Keratinocyte (primary cell): ENCODE measurements around the gene IARS1. TPM values are rescaled to one million over a fixed set of nuclear protein-coding genes. Genes with fewer than 3 reads are reported as not detected.

Experiments
- DNase-seq: peaks from one replicate; pipeline ENCODE4 v3.0.0-alpha.2; 2011; ENCODE audit warnings: low read depth, missing footprints, low spot score
- FAIRE-seq: peaks from 2 replicates; lab custom pipeline; 2011; peaks lifted over from hg19 to GRCh38; lab: Jason Lieb, UNC
- H2AFZ ChIP-seq: 2 replicates; pipeline ENCODE4 v1.6.0; 2012; ENCODE audit warnings: low read length, control low read depth, inconsistent platforms; ENCODE audit not compliant: control insufficient read depth
- H3K27ac ChIP-seq: 2 replicates; pipeline ENCODE4 v1.5.1; 2011; ENCODE audit warnings: low read length; ENCODE audit not compliant: control insufficient read depth, insufficient read depth
- H3K27me3 ChIP-seq: 3 replicates; pipeline ENCODE4 v1.6.0; 2011; ENCODE audit warnings: low read length; ENCODE audit not compliant: control insufficient read depth, insufficient read depth; ENCODE audit errors: extremely low read depth
- H3K36me3 ChIP-seq, 2 experiments: 2 replicates in 1 of 2; 3 replicates in 1 of 2; pipeline ENCODE4 v1.5.1; 2011; ENCODE audit warnings: low read length in 2 of 2, mild to moderate bottlenecking in 1 of 2; ENCODE audit not compliant: control insufficient read depth in 2 of 2, insufficient read depth in 2 of 2; ENCODE audit errors: extremely low read depth in 1 of 2
- H3K4me1 ChIP-seq: 3 replicates; pipeline ENCODE4 v1.5.1; 2011; ENCODE audit warnings: low read length; ENCODE audit not compliant: control insufficient read depth, insufficient read depth; ENCODE audit errors: extremely low read depth
- H3K4me2 ChIP-seq: 3 replicates; pipeline ENCODE4 v1.6.0; 2011; ENCODE audit warnings: low read depth, low read length; ENCODE audit not compliant: control insufficient read depth, insufficient read depth; ENCODE audit errors: extremely low read depth
- H3K4me3 ChIP-seq, 3 experiments: fragments of 200-600 bp in 1 of 3; sonication (generic) in 1 of 3; 2 replicates in 2 of 3; 3 replicates in 1 of 3; pipeline ENCODE4 v1.5.1; 2011 to 2016; ENCODE audit warnings: low read length in 3 of 3, mild to moderate bottlenecking in 3 of 3, control low read depth in 2 of 3, inconsistent platforms in 1 of 3, low read depth in 1 of 3, mixed read lengths in 1 of 3, mixed run types in 1 of 3, moderate library complexity in 1 of 3; ENCODE audit not compliant: control insufficient read depth in 2 of 3, insufficient read depth in 2 of 3; ENCODE audit errors: extremely low read depth in 1 of 3
- H3K79me2 ChIP-seq: 2 replicates; pipeline ENCODE4 v1.6.0; 2012; ENCODE audit warnings: low read length; ENCODE audit not compliant: control insufficient read depth, insufficient read depth
- H3K9ac ChIP-seq: 3 replicates; pipeline ENCODE4 v1.6.0; 2011; ENCODE audit warnings: low read length; ENCODE audit not compliant: control insufficient read depth, insufficient read depth; ENCODE audit errors: extremely low read depth
- H3K9me1 ChIP-seq: 3 replicates; pipeline ENCODE4 v1.6.0; 2011; ENCODE audit warnings: low read length; ENCODE audit not compliant: control insufficient read depth, insufficient read depth; ENCODE audit errors: extremely low read depth
- H3K9me3 ChIP-seq: 2 replicates; pipeline ENCODE4 v1.5.1; 2012; ENCODE audit warnings: low read depth, low read length; ENCODE audit not compliant: control insufficient read depth
- H4K20me1 ChIP-seq: 3 replicates; pipeline ENCODE4 v1.6.0; 2011; ENCODE audit warnings: low read length; ENCODE audit not compliant: control insufficient read depth, insufficient read depth; ENCODE audit errors: extremely low read depth
- EZH2 ChIP-seq: IDR thresholded peaks from one replicate; pipeline ENCODE4 v1.6.1; 2012; ENCODE audit warnings: inconsistent platforms, mild to moderate bottlenecking, low read length, moderate library complexity
- dilution Hi-C: fragments of 300-500 bp; cut with MboI; formaldehyde crosslinking; loops from one replicate; pipeline ENCODE4 v1.7.0; 2020; ENCODE audit warnings: low sequenced_read_pairs; ENCODE audit not compliant: extremely low pct_ligation_motif_present
- polyA plus RNA-seq, 5 experiments: library from polyadenylated mRNA; depleted of rRNA in 3 of 5; stranded (reverse) in 3 of 5; stranded (forward) in 1 of 5; unstranded in 1 of 5; fragments of >200 nt; gene quantifications; 1 replicate in 1 of 5; 2 replicates in 3 of 5; 3 replicates in 1 of 5; pipeline versions ENCODE4 v1.2.1 to v1.2.3, GENCODE V29; 2011 to 2012; ENCODE audit warnings: missing spikeins in 2 of 5, low read depth in 1 of 5, low replicate concordance in 1 of 5
- TF ChIP-seq, protein P1 (sequence below), 3 experiments: IDR thresholded peaks in 1 of 3; conservative IDR thresholded peaks in 1 of 3; optimal IDR thresholded peaks in 1 of 3; 2 replicates in 2 of 3; 3 replicates in 1 of 3; pipeline versions ENCODE3 to v1.5.1; 2011; ENCODE audit warnings: low read length in 3 of 3, mild to moderate bottlenecking in 3 of 3, moderate library complexity in 2 of 3, control low read depth in 1 of 3, inconsistent platforms in 1 of 3; ENCODE audit not compliant: insufficient read depth in 2 of 3; ENCODE audit errors: extremely low read depth in 1 of 3

The IARS1 gene
- polyA plus RNA-seq, 1 donor (not counting 4 experiments of a cell fraction or from before 2014, with no cell fraction given), result 88.4 TPM

- H3K27me3 ChIP-seq, result no peaks in the 10 kb centered on the region
- H3K4me1 ChIP-seq, result peaks cover 4% of the 10 kb centered on the region
- H3K79me2 ChIP-seq, result no peaks in the 10 kb centered on the region
- no peak overlapping the region for H3K4me2 ChIP-seq
- DNase-seq (no peak), FAIRE-seq (no peak)
- H3K27ac ChIP-seq, result no peak overlapping the region
- no peak overlapping the region for H3K9ac ChIP-seq
- H3K9me3 ChIP-seq, result no peaks in the 10 kb centered on the region
- dilution Hi-C loops, result no loop called here
- H3K4me3 ChIP-seq, result no peak overlapping the region
- H3K36me3 ChIP-seq, result peaks cover 22 to 29% of the 10 kb centered on the region in 2 experiments
- no peaks in the 10 kb centered on the region for H4K20me1 ChIP-seq
- no peak overlapping the region for H2AFZ ChIP-seq
- H3K9me1 ChIP-seq, result no peaks in the 10 kb centered on the region
- TF ChIP-seq EZH2, result no peak
These were observed 7.4 kb upstream of the IARS1 start for GRCh38 chr9:92300936-92301335.

DNA sequence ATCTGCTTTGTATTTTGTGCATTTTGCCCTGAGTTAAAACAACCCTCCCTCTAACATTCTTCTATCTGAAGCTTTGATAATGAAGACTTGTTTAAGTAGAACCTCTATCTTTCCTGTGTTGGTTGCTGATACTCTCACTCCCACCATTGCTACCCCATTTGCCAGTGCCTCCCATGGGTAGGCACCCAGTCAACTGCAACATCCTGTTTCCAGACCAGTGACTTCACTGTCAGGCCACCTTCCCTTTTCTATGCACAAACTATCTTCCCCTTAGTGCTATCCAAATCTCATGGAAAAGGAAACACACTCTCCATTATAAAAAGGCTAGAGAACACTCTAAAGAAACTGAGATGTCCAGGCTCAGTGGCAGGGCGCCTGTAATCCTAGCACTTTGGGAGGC, 5.6 kb upstream of the IARS1 start:
- dilution Hi-C loops, result no loop called here
- no peak overlapping the region for H3K4me2 ChIP-seq
- H3K9me3 ChIP-seq, result no peaks in the 10 kb centered on the region
- no peak overlapping the region for H3K4me3 ChIP-seq
- peaks cover 22% of the 10 kb centered on the region for H3K4me1 ChIP-seq
- peaks cover 14 to 21% of the 10 kb centered on the region in 2 experiments for H3K36me3 ChIP-seq
- H3K9me1 ChIP-seq, result no peaks in the 10 kb centered on the region
- no peaks in the 10 kb centered on the region for H3K27me3 ChIP-seq
- H3K27ac ChIP-seq, result no peak overlapping the region
- no peak overlapping the region for H3K9ac ChIP-seq
- no peak for DNase-seq
- TF ChIP-seq EZH2, result no peak
- TF ChIP-seq, protein P1, sequence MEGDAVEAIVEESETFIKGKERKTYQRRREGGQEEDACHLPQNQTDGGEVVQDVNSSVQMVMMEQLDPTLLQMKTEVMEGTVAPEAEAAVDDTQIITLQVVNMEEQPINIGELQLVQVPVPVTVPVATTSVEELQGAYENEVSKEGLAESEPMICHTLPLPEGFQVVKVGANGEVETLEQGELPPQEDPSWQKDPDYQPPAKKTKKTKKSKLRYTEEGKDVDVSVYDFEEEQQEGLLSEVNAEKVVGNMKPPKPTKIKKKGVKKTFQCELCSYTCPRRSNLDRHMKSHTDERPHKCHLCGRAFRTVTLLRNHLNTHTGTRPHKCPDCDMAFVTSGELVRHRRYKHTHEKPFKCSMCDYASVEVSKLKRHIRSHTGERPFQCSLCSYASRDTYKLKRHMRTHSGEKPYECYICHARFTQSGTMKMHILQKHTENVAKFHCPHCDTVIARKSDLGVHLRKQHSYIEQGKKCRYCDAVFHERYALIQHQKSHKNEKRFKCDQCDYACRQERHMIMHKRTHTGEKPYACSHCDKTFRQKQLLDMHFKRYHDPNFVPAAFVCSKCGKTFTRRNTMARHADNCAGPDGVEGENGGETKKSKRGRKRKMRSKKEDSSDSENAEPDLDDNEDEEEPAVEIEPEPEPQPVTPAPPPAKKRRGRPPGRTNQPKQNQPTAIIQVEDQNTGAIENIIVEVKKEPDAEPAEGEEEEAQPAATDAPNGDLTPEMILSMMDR (optimal IDR thresholded peaks at IDR 0.05 in 1 of 3, IDR thresholded peaks at IDR 0.05 in 1 of 3, conservative IDR thresholded peaks at IDR 0.05 in 1 of 3; ENCODE audit: extremely low read depth in 1 of 3, insufficient read depth in 2 of 3, low read length in 3 of 3), result no peak
- H3K79me2 ChIP-seq, result peaks cover 3% of the 10 kb centered on the region
- H4K20me1 ChIP-seq, result no peaks in the 10 kb centered on the region
- FAIRE-seq, result no peak
- no peak overlapping the region for H2AFZ ChIP-seq

GRCh38 chr9:92298036-92298435, 4.5 kb upstream of the IARS1 start:
- Histone ChIP-seq H3K9me1 (no peaks in the 10 kb centered on the region), H3K27ac (no peak overlapping the region), H3K4me1 (peaks cover 23% of the 10 kb centered on the region), H3K4me3 (no peak overlapping the region), H3K4me2 (no peak overlapping the region), H3K79me2 (peaks cover 7% of the 10 kb centered on the region), H3K9ac (no peak overlapping the region), H3K9me3 (no peaks in the 10 kb centered on the region), H3K36me3 (peaks cover 11 to 16% of the 10 kb centered on the region in 2 experiments), H3K27me3 (no peaks in the 10 kb centered on the region), H4K20me1 (no peaks in the 10 kb centered on the region), H2AFZ (no peak overlapping the region)
- dilution Hi-C loops, result no loop called here
- FAIRE-seq (no peak), DNase-seq (no peak)
- TF ChIP-seq, protein P1 (optimal IDR thresholded peaks at IDR 0.05 in 1 of 3, IDR thresholded peaks at IDR 0.05 in 1 of 3, conservative IDR thresholded peaks at IDR 0.05 in 1 of 3; ENCODE audit: extremely low read depth in 1 of 3, insufficient read depth in 2 of 3, low read length in 3 of 3), result no peak
- no peak for TF ChIP-seq EZH2
